GM12878 (cell line): Measurements from ENCODE around the gene STON2. TPM values are rescaled to one million over a fixed set of nuclear protein-coding genes. Genes with fewer than 3 reads are reported as not detected.

ENCODE experiments used
- ATAC-seq: fragments of 200-7000 bp; cut with Tn5 transposase; 3 replicates; pipeline ENCODE4 v1.9.1; 2020; ENCODE audit warnings: mild to moderate bottlenecking, moderate library complexity
- BruUV-seq: library from RNA; stranded (reverse); fragments of 400-500 nt; replicated peaks from 2 replicates; lab custom pipeline; 2021; lab: Mats Ljungman, UMichigan
- CTCF ChIA-PET: fragments of 300-600 bp; sonication (Branson Sonifier 250); formaldehyde crosslinking; extraction: SDS; loops from one replicate; lab custom pipeline; 2021; ENCODE audit warnings: inconsistent platforms; lab: Yijun Ruan, JAX
- POLR2A ChIA-PET: fragments of 350-600 bp; formaldehyde crosslinking; extraction: SDS; loops from one replicate; lab custom pipeline; 2021; ENCODE audit warnings: inconsistent platforms; lab: Charles Lee
- RAD21 ChIA-PET: fragments of 300-600 bp; sonication (Branson Sonifier 250); formaldehyde crosslinking; loops from one replicate; lab custom pipeline; 2023; ENCODE audit warnings: antibody characterized with exemption; ENCODE audit not compliant: unreplicated experiment; lab: Charles Lee
- SMC1A ChIA-PET: fragments of 300-600 bp; sonication (Branson Sonifier 250); formaldehyde crosslinking; loops from one replicate; lab custom pipeline; 2023; ENCODE audit not compliant: unreplicated experiment, uncharacterized antibody; lab: Charles Lee
- DNase-seq: peaks from one replicate; pipeline ENCODE4 v3.0.0-alpha.2; 2011; ENCODE audit warnings: low read depth, low spot score
- FAIRE-seq: peaks from 3 replicates; lab custom pipeline; 2011; peaks lifted over from hg19 to GRCh38; lab: Jason Lieb, UNC
- H2AFZ ChIP-seq: 2 replicates; pipeline ENCODE4 v1.6.0; 2011; ENCODE audit warnings: low read depth, low read length, control low read depth; ENCODE audit not compliant: control insufficient read depth
- H3K27ac ChIP-seq: 2 replicates; pipeline ENCODE4 v1.5.1; 2011; ENCODE audit warnings: control low read depth; ENCODE audit not compliant: control insufficient read depth, insufficient read depth
- H3K27me3 ChIP-seq, 2 experiments: replicated peaks in 1 of 2; 2 replicates each; pipeline versions ENCODE4 v1.6.0 to v1.6.1; 2011; ENCODE audit warnings: low read length in 1 of 2; ENCODE audit not compliant: control insufficient read depth in 2 of 2, insufficient read depth in 2 of 2
- H3K36me3 ChIP-seq, 2 experiments: 2 replicates each; pipeline ENCODE4 v1.5.1; 2011; ENCODE audit warnings: low read length in 1 of 2; ENCODE audit not compliant: control insufficient read depth in 2 of 2, insufficient read depth in 2 of 2
- H3K4me1 ChIP-seq: 2 replicates; pipeline ENCODE4 v1.6.1; 2011; ENCODE audit warnings: mild to moderate bottlenecking, low read length, moderate library complexity, mixed read lengths; ENCODE audit not compliant: control insufficient read depth, insufficient read depth
- H3K4me2 ChIP-seq: 2 replicates; pipeline ENCODE4 v1.6.0; 2011; ENCODE audit warnings: control low read depth; ENCODE audit not compliant: control insufficient read depth, insufficient read depth
- H3K4me3 ChIP-seq: fragments of 200-600 bp; sonication (generic); 2 replicates; pipeline ENCODE4 v1.5.1; 2016
- H3K79me2 ChIP-seq: 2 replicates; pipeline ENCODE4 v1.6.0; 2011; ENCODE audit warnings: low read length; ENCODE audit not compliant: control insufficient read depth, insufficient read depth
- H3K9ac ChIP-seq: 2 replicates; pipeline ENCODE4 v1.8.0; 2011; ENCODE audit warnings: low read length, control low read depth, mixed read lengths; ENCODE audit not compliant: control insufficient read depth, insufficient read depth
- H3K9me3 ChIP-seq: replicated peaks from 3 replicates; pipeline ENCODE4 v1.5.1; 2011; ENCODE audit warnings: mild to moderate bottlenecking, low read length; ENCODE audit not compliant: control insufficient read depth, insufficient read depth
- H4K20me1 ChIP-seq: 2 replicates; pipeline ENCODE4 v1.6.0; 2011; ENCODE audit not compliant: control insufficient read depth, insufficient read depth
- ASH2L ChIP-seq: fragments of 300-600, 200-600 bp; sonication (generic); IDR thresholded peaks from 2 replicates; pipeline ENCODE4 v1.6.1; 2017; ENCODE audit warnings: low read depth, mild to moderate bottlenecking, borderline replicate concordance
- MTA3 ChIP-seq: IDR thresholded peaks from 2 replicates; pipeline ENCODE4 v1.6.1; 2012; ENCODE audit warnings: low read length, inconsistent platforms, borderline replicate concordance
- MYB ChIP-seq: fragments of 150-350 bp; IDR thresholded peaks from 2 replicates; pipeline ENCODE4 v1.6.1; 2014; ENCODE audit warnings: mild to moderate bottlenecking, low read depth, low read length, borderline replicate concordance
- POLR2AphosphoS2 ChIP-seq: IDR thresholded peaks from 2 replicates; pipeline ENCODE4 v1.6.1; 2011; ENCODE audit warnings: low read depth, mild to moderate bottlenecking, low read length, improper control_type of control experiment, moderate library complexity
- RAD51 ChIP-seq: fragments of 450-650 bp; IDR thresholded peaks from 2 replicates; pipeline ENCODE4 v1.6.1; 2016; ENCODE audit warnings: moderate library complexity, mild to moderate bottlenecking, inconsistent platforms
- RUNX3 ChIP-seq: IDR thresholded peaks from 2 replicates; pipeline ENCODE4 v1.6.1; 2012; ENCODE audit warnings: low read length, inconsistent platforms
- SIN3A ChIP-seq: IDR thresholded peaks from 2 replicates; pipeline ENCODE4 v1.6.1; 2012; ENCODE audit warnings: low read depth, low read length, improper control_type of control experiment
- SMAD1 ChIP-seq: fragments of 450-650 bp; IDR thresholded peaks from 2 replicates; pipeline ENCODE4 v1.6.1; 2018; ENCODE audit warnings: mild to moderate bottlenecking, low read depth; ENCODE audit not compliant: partially characterized antibody
- SPI1 ChIP-seq: IDR thresholded peaks from 2 replicates; pipeline ENCODE4 v1.6.1; 2011; ENCODE audit warnings: low read depth, mild to moderate bottlenecking, low read length, moderate library complexity, borderline replicate concordance; ENCODE audit not compliant: insufficient read depth
- TCF12 ChIP-seq: IDR thresholded peaks from 2 replicates; pipeline ENCODE4 v1.6.1; 2011; ENCODE audit warnings: low read depth, mild to moderate bottlenecking, low read length
- YBX1 ChIP-seq: fragments of 450-650 bp; IDR thresholded peaks from 2 replicates; pipeline ENCODE4 v1.6.1; 2016; ENCODE audit warnings: antibody characterized with exemption
- WGBS: methylation state at CpG from one replicate; pipeline ENCODE4 v1.1.6; 2016; ENCODE audit warnings: low lambda C conversion rate; ENCODE audit not compliant: insufficient replicate concordance, insufficient coverage; ENCODE audit errors: missing lambda C conversion rate; 5-methylcytosine and 5-hydroxymethylcytosine counted together
- in situ Hi-C: fragments of 300-500 bp; cut with MboI; formaldehyde crosslinking; loops from 9 replicates; pipeline ENCODE4 v1.14.3; 2018; ENCODE audit warnings: mixed read lengths
- intact Hi-C: fragments of 100-400 bp; cut with micrococcal nuclease; formaldehyde crosslinking; loops from one replicate; pipeline ENCODE4 v1.14.2; 2022; ENCODE audit not compliant: unreplicated experiment
- polyA plus RNA-seq, 11 experiments: library from polyadenylated mRNA; depleted of rRNA in 4 of 11; unstranded in 6 of 11; stranded (reverse) in 5 of 11; fragments of >200 nt; fragmentation: Nextera tagmentation in 4 of 11; fragmentation: Illumina TruSeq in 1 of 11; extraction: Ambion mirVana in 4 of 11; extraction: Trizol in 1 of 11; gene quantifications; 1 replicate in 1 of 11; 2 replicates in 10 of 11; pipeline versions ENCODE4 v1.2.1 to v1.2.3, GENCODE V29; 2011 to 2016; ENCODE audit warnings: inconsistent platforms in 2 of 11, missing spikeins in 2 of 11, low read depth in 1 of 11
- total RNA-seq, 4 experiments: library from RNA; depleted of rRNA in 3 of 4; stranded (reverse); fragments of >200 nt in 3 of 4; fragmentation: Illumina TruSeq in 1 of 4; extraction: Trizol in 1 of 4; gene quantifications; 2 replicates each; pipeline versions ENCODE4 v1.2.1 to v1.2.3, GENCODE V29; 2013 to 2021
- TF ChIP-seq, protein P1 (sequence below): IDR thresholded peaks from 2 replicates; pipeline ENCODE4 v1.6.1; 2012; ENCODE audit warnings: low read depth, low read length, improper control_type of control experiment
- TF ChIP-seq, protein P2 (sequence below): fragments of 450-650 bp; formaldehyde crosslinking; IDR thresholded peaks from 2 replicates; pipeline ENCODE4 v1.4.0; 2022; ENCODE audit warnings: mild to moderate bottlenecking, moderate library complexity

STON2 gene
- total and polyA plus RNA-seq, 10 of the 15 experiments (the other 5 are each of a cell fraction or from before 2014, with no cell fraction given) = 0.03 to 0.13 (median 0.03) TPM; not detected in 7

DNA sequence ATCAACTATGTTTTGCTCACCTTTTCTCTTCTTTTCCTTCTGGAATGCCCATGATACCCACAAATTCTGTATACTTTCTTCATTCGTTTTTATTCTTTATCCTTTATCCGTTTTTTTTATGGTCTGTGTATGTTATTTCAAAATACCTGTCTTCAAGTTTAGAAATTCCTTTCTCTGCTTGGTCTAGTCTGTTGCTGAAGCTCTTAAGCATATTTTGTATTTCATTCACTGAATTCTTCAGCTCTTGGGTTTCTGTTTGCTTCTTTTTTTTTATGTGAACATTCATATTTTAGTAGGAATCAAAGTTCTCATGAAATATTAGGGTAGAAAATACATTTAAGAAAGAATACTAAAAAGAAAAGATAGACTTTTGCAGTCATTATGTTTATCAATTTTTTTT is 156.6 kb downstream of the STON2 start:
- Histone ChIP-seq H3K4me1 (no peaks in the 10 kb centered on the region), H3K4me2 (no peak overlapping the region), H2AFZ (no peak overlapping the region), H3K9ac (no peak overlapping the region), H4K20me1 (no peaks in the 10 kb centered on the region), H3K27me3 (no peaks in the 10 kb centered on the region), H3K9me3 (no peaks in the 10 kb centered on the region; the same call in 2 of the 3 replicates), H3K36me3 (no peaks in the 10 kb centered on the region), H3K79me2 (no peaks in the 10 kb centered on the region), H3K4me3 (no peak overlapping the region), H3K27ac (no peak overlapping the region)
- 3% methylated on average over 2 of the region's 2 CpGs for WGBS
- POLR2A ChIA-PET = interaction anchor here (0.6 kb wide), 1 partner anchor 318 kb away, joined by 4 read pairs; no protein-coding TSS in a partner anchor
- TF ChIP-seq MTA3 = no peak
- no peak for TF ChIP-seq SPI1
- TF ChIP-seq, protein P1, sequence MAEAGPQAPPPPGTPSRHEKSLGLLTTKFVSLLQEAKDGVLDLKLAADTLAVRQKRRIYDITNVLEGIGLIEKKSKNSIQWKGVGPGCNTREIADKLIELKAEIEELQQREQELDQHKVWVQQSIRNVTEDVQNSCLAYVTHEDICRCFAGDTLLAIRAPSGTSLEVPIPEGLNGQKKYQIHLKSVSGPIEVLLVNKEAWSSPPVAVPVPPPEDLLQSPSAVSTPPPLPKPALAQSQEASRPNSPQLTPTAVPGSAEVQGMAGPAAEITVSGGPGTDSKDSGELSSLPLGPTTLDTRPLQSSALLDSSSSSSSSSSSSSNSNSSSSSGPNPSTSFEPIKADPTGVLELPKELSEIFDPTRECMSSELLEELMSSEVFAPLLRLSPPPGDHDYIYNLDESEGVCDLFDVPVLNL = no peak
- TF ChIP-seq RAD51 = no peak
- TF ChIP-seq ASH2L = no peak
- no peak for TF ChIP-seq SIN3A
- TF ChIP-seq SMAD1 = no peak
- TF ChIP-seq, protein P2, sequence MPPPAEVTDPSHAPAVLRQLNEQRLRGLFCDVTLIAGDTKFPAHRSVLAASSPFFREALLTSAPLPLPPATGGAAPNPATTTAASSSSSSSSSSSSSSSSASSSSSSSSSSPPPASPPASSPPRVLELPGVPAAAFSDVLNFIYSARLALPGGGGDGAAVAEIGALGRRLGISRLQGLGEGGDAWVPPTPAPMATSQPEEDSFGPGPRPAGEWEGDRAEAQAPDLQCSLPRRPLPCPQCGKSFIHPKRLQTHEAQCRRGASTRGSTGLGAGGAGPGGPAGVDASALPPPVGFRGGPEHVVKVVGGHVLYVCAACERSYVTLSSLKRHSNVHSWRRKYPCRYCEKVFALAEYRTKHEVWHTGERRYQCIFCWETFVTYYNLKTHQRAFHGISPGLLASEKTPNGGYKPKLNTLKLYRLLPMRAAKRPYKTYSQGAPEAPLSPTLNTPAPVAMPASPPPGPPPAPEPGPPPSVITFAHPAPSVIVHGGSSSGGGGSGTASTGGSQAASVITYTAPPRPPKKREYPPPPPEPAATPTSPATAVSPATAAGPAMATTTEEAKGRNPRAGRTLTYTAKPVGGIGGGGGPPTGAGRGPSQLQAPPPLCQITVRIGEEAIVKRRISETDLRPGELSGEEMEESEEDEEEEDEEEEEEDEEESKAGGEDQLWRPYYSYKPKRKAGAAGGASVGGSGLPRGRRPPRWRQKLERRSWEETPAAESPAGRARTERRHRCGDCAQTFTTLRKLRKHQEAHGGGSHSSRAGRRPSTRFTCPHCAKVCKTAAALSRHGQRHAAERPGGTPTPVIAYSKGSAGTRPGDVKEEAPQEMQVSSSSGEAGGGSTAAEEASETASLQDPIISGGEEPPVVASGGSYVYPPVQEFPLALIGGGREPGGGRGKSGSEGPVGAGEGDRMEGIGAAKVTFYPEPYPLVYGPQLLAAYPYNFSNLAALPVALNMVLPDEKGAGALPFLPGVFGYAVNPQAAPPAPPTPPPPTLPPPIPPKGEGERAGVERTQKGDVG (CRISPR knock-in tag) = no peak
- no peak for TF ChIP-seq POLR2AphosphoS2
- no peak for TF ChIP-seq TCF12
- TF ChIP-seq YBX1 = no peak
- TF ChIP-seq RUNX3 = no peak
- no peak for TF ChIP-seq MYB
- no peak for ATAC-seq
- RAD21 ChIA-PET = no interaction called here
- no peak for DNase-seq
- no peak for FAIRE-seq
- no TSS peak for BruUV-seq
- CTCF ChIA-PET = no interaction called here
- in situ Hi-C loops (no loop called here), intact Hi-C loops (no loop called here)
- SMC1A ChIA-PET = interaction anchor here (0.6 kb wide), 1 partner anchor 455 kb away, joined by 3 read pairs; no protein-coding TSS in a partner anchor
